Loucy (cell line): ENCODE results near the gene CDK9.

ENCODE experiments used
- H2AFZ ChIP-seq: fragments of 200-600 bp; sonication (generic); 2 replicates; pipeline ENCODE4 v1.6.0; 2016; ENCODE audit warnings: antibody characterized with exemption, mild to moderate bottlenecking, low read length, moderate library complexity
- H3F3A ChIP-seq: fragments of 200-600 bp; 2 replicates; pipeline ENCODE4 v1.6.0; 2016; ENCODE audit warnings: antibody characterized with exemption, low read depth, mild to moderate bottlenecking
- H3K27me3 ChIP-seq: fragments of 200-600 bp; sonication (generic); 2 replicates; pipeline ENCODE4 v1.6.1; 2014; ENCODE audit warnings: low read length, mild to moderate bottlenecking; ENCODE audit not compliant: insufficient read depth, poor library complexity, severe bottlenecking
- H3K36me3 ChIP-seq: fragments of 200-600 bp; sonication (generic); 2 replicates; pipeline ENCODE4 v1.6.1; 2016; ENCODE audit warnings: low read length; ENCODE audit not compliant: insufficient read depth
- H3K4me1 ChIP-seq: fragments of 200-600 bp; sonication (generic); 2 replicates; pipeline ENCODE4 v1.5.1; 2014; ENCODE audit warnings: low read length, mild to moderate bottlenecking; ENCODE audit not compliant: insufficient read depth, poor library complexity, severe bottlenecking
- H3K4me2 ChIP-seq: fragments of 200-600 bp; sonication (generic); 2 replicates; pipeline ENCODE4 v1.6.0; 2014; ENCODE audit warnings: antibody characterized with exemption, low read length, low read depth, mild to moderate bottlenecking; ENCODE audit not compliant: poor library complexity, severe bottlenecking
- H3K4me3 ChIP-seq: fragments of 200-600 bp; sonication (generic); 2 replicates; pipeline ENCODE4 v1.5.1; 2014; ENCODE audit warnings: low read length, mild to moderate bottlenecking, mixed read lengths; ENCODE audit not compliant: poor library complexity, severe bottlenecking
- H3K79me2 ChIP-seq: fragments of 200-600 bp; sonication (generic); 2 replicates; pipeline ENCODE4 v1.6.1; 2014; ENCODE audit warnings: low read length; ENCODE audit not compliant: insufficient read depth
- H3K9ac ChIP-seq: fragments of 200-600 bp; sonication (generic); 2 replicates; pipeline ENCODE4 v1.6.0; 2014; ENCODE audit warnings: mild to moderate bottlenecking, low read depth, low read length, moderate library complexity; ENCODE audit not compliant: poor library complexity, severe bottlenecking
- H3K9me2 ChIP-seq: fragments of 200-600 bp; sonication (generic); replicated peaks from 2 replicates; pipeline ENCODE4 v1.6.1; 2016; ENCODE audit warnings: low read depth, low read length, mixed read lengths
- H3K9me3 ChIP-seq: fragments of 200-600 bp; sonication (generic); 2 replicates; pipeline ENCODE4 v1.6.1; 2014; ENCODE audit warnings: mild to moderate bottlenecking, antibody characterized with exemption, low read length, low read depth; ENCODE audit not compliant: insufficient read depth
- H4K20me1 ChIP-seq: fragments of 200-600 bp; sonication (generic); 2 replicates; pipeline ENCODE4 v1.6.0; 2014; ENCODE audit warnings: antibody characterized with exemption, low read length, mild to moderate bottlenecking; ENCODE audit not compliant: insufficient read depth, poor library complexity, severe bottlenecking
- CTCF ChIP-seq: fragments of 200-600 bp; sonication (generic); conservative IDR thresholded peaks from 2 replicates; pipeline ENCODE4 v1.5.1; 2014; ENCODE audit warnings: mild to moderate bottlenecking, antibody characterized with exemption, low read length
- EZH2phosphoT487 ChIP-seq: fragments of 200-600 bp; IDR thresholded peaks from 2 replicates; pipeline ENCODE4 v1.6.1; 2018; ENCODE audit warnings: antibody characterized with exemption, mild to moderate bottlenecking, moderate library complexity, borderline replicate concordance

The CDK9 gene

GRCh38 chr9:127783111-127784008, 2.5 kb upstream of the CDK9 start:
- TF ChIP-seq EZH2phosphoT487: no peak
- TF ChIP-seq CTCF: no peak
- Histone ChIP-seq H3K4me3 (peak overlapping the region; percentile 69), H3K27me3 (peaks cover 4% of the 10 kb centered on the region), H3F3A (peaks cover 23% of the 10 kb centered on the region), H4K20me1 (peaks cover 24% of the 10 kb centered on the region), H3K9me3 (no peaks in the 10 kb centered on the region), H3K4me1 (peaks cover 71% of the 10 kb centered on the region), H2AFZ (no peak overlapping the region), H3K79me2 (peaks cover 70% of the 10 kb centered on the region), H3K9ac (peak overlapping the region; percentile 84), H3K36me3 (peaks cover 17% of the 10 kb centered on the region; the same call in 1 of the 2 replicates), H3K9me2 (no peaks in the 10 kb centered on the region), H3K4me2 (peak overlapping the region; percentile 93)

GRCh38 chr9:127785023-127785932, 556 bp upstream of the CDK9 start:
- Histone ChIP-seq H3K4me1 (peaks cover 70% of the 10 kb centered on the region), H3F3A (peaks cover 23% of the 10 kb centered on the region), H3K36me3 (peaks cover 36% of the 10 kb centered on the region), H3K27me3 (peaks cover 4% of the 10 kb centered on the region), H3K9ac (peak overlapping the region; percentile 84), H3K4me3 (peak overlapping the region; percentile 81), H3K4me2 (peak overlapping the region; percentile 93), H4K20me1 (peaks cover 43% of the 10 kb centered on the region), H3K79me2 (peaks cover 70% of the 10 kb centered on the region), H2AFZ (peak overlapping the region; percentile 69; the same call in 1 of the 2 replicates), H3K9me3 (no peaks in the 10 kb centered on the region), H3K9me2 (no peaks in the 10 kb centered on the region)
- TF ChIP-seq EZH2phosphoT487 (no peak), CTCF (peak; percentile 72)

- Histone ChIP-seq H3K4me2 (peak overlapping the region; percentile 99), H2AFZ (no peak overlapping the region), H3K4me1 (peaks cover 61% of the 10 kb centered on the region), H3K9me3 (no peaks in the 10 kb centered on the region), H3K9ac (peak overlapping the region; percentile 97), H4K20me1 (peaks cover 52% of the 10 kb centered on the region), H3F3A (peaks cover 21% of the 10 kb centered on the region), H3K36me3 (peaks cover 51% of the 10 kb centered on the region), H3K79me2 (peaks cover 71% of the 10 kb centered on the region), H3K9me2 (no peaks in the 10 kb centered on the region), H3K4me3 (peak overlapping the region; percentile 81), H3K27me3 (peaks cover 4% of the 10 kb centered on the region)
- TF ChIP-seq CTCF (peak; percentile 74), EZH2phosphoT487 (no peak)
Measured at GRCh38 chr9:127786773-127787104, 905 bp downstream of the CDK9 start.
